AG04450 (cell line): ENCODE data around the gene WDR75. TPM values are rescaled to one million over a fixed set of nuclear protein-coding genes. Genes with fewer than 3 reads are reported as not detected.

Experiments used
- CTCF ChIA-PET: fragments of 300-600, 350-600 bp; formaldehyde crosslinking; extraction: SDS; loops from one replicate; lab custom pipeline; 2022; ENCODE audit warnings: antibody characterized with exemption, inconsistent platforms; lab: Charles Lee
- POLR2A ChIA-PET: fragments of 350-600 bp; formaldehyde crosslinking; extraction: SDS; loops from one replicate; lab custom pipeline; 2021; ENCODE audit warnings: antibody characterized with exemption, inconsistent platforms; lab: Yijun Ruan, JAX
- DNase-seq: peaks from one replicate; pipeline ENCODE4 v3.0.0-alpha.2; 2011; ENCODE audit warnings: low read depth, low spot score
- H3K27ac ChIP-seq: one replicate; pipeline ENCODE4 v1.5.1; 2012; ENCODE audit warnings: low read depth, low read length, control low read depth
- H3K27me3 ChIP-seq: one replicate; pipeline ENCODE4 v1.6.0; 2012; ENCODE audit warnings: low read length; ENCODE audit not compliant: control insufficient read depth, insufficient read depth
- H3K4me3 ChIP-seq: 2 replicates; pipeline ENCODE4 v1.5.1; 2011; ENCODE audit warnings: mild to moderate bottlenecking, low read depth, low read length, control low read depth
- H3K9me3 ChIP-seq: 2 replicates; pipeline ENCODE4 v1.5.1; 2012; ENCODE audit warnings: low read length; ENCODE audit not compliant: control insufficient read depth, insufficient read depth
- polyA plus RNA-seq: library from polyadenylated mRNA; depleted of rRNA; stranded (reverse); fragments of >200 nt; gene quantifications from 2 replicates; pipeline ENCODE4 v1.2.3, GENCODE V29; 2011
- TF ChIP-seq, protein P1 (sequence below): IDR thresholded peaks from 2 replicates; pipeline ENCODE4 v1.5.1; 2011; ENCODE audit warnings: low read depth, low read length, control low read depth, inconsistent platforms

WDR75 gene
- polyA plus RNA-seq, 1 experiment: 48.0 TPM

DNA sequence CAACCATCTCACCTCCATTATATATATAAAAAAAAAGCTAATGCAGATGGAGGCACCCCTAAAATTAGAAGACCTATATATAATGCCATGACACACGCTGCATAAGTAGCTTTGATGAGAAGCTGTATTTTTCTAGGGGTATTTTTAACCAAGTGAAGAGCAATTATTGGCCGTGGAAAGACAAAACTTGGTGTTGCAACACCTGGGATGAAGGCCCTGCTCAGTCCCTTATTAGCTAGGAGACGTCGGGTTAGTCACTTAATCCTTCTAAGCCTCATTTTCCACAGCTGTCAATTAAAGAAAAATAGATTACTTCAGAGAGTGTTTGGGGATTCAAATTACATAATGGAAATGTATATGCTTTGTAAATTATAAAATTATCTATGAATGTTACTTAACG lies 63.0 kb downstream of the WDR75 start:
- ChIA-PET CTCF (interaction anchor here (1.2 to 1.3 kb wide), 2 partner anchors 39 to 48 kb away, joined by 3 read pairs; no protein-coding TSS in a partner anchor), POLR2A (interaction anchor here (0.7 kb wide), 1 partner anchor 484 kb away, joined by 3 read pairs; no protein-coding TSS in a partner anchor)
- H3K27ac ChIP-seq: no peak overlapping the region
- no peak for DNase-seq
- TF ChIP-seq, protein P1, sequence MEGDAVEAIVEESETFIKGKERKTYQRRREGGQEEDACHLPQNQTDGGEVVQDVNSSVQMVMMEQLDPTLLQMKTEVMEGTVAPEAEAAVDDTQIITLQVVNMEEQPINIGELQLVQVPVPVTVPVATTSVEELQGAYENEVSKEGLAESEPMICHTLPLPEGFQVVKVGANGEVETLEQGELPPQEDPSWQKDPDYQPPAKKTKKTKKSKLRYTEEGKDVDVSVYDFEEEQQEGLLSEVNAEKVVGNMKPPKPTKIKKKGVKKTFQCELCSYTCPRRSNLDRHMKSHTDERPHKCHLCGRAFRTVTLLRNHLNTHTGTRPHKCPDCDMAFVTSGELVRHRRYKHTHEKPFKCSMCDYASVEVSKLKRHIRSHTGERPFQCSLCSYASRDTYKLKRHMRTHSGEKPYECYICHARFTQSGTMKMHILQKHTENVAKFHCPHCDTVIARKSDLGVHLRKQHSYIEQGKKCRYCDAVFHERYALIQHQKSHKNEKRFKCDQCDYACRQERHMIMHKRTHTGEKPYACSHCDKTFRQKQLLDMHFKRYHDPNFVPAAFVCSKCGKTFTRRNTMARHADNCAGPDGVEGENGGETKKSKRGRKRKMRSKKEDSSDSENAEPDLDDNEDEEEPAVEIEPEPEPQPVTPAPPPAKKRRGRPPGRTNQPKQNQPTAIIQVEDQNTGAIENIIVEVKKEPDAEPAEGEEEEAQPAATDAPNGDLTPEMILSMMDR: no peak
- no peaks in the 10 kb centered on the region for H3K9me3 ChIP-seq
- H3K4me3 ChIP-seq: no peak overlapping the region
- no peaks in the 10 kb centered on the region for H3K27me3 ChIP-seq

DNA sequence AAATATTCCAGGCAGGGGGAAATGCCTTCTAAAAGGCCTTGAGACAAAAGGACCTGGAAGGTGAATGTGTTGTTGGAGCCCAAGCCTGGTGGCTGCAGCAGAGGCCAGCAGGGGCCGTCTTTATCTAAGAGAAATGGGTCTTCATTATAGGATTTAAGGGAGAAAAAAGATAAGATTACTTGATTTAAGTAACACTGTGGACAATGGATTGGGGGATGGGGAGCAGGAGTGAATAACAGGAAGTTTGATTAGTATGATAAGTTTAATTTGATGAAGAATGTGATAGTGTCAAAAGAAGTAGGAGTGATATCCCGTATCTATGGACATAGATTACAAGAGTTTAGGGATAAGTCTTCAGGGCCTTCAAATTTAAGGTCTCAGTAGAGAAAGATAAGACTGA lies 64.2 kb downstream of the WDR75 start:
- TF ChIP-seq, protein P1: no peak
- no peak overlapping the region for H3K27ac ChIP-seq
- ChIA-PET POLR2A (no interaction called here), CTCF (no interaction called here)
- DNase-seq: no peak
- H3K27me3 ChIP-seq: no peaks in the 10 kb centered on the region
- no peaks in the 10 kb centered on the region for H3K9me3 ChIP-seq
- H3K4me3 ChIP-seq: no peak overlapping the region

DNA sequence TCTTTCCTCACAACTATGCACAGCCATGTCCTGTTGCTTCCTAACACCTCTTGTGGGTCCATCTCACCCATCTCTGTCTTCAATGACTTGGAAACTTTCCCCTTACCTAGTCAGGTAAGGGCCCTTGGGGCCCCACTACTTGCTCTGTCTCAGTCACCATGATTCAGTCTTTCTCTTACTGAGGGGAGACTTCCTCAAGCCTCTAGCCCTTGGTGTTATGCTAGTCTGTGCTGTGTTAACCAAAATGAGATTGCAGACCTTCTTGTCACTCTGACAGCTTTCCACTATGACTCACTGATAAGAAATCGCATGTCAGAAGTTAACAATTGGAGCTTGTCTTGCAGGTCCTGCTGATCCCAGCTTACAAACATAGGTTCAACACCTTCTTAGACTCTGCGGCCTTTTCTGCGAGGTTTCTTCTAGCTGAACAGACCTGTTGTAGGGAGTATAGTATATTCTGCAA lies 65.3 kb downstream of the WDR75 start:
- no peak overlapping the region for H3K4me3 ChIP-seq
- no peak overlapping the region for H3K27ac ChIP-seq
- ChIA-PET CTCF (no interaction called here), POLR2A (no interaction called here)
- no peaks in the 10 kb centered on the region for H3K27me3 ChIP-seq
- no peaks in the 10 kb centered on the region for H3K9me3 ChIP-seq
- DNase-seq: no peak
- TF ChIP-seq, protein P1: no peak

DNA sequence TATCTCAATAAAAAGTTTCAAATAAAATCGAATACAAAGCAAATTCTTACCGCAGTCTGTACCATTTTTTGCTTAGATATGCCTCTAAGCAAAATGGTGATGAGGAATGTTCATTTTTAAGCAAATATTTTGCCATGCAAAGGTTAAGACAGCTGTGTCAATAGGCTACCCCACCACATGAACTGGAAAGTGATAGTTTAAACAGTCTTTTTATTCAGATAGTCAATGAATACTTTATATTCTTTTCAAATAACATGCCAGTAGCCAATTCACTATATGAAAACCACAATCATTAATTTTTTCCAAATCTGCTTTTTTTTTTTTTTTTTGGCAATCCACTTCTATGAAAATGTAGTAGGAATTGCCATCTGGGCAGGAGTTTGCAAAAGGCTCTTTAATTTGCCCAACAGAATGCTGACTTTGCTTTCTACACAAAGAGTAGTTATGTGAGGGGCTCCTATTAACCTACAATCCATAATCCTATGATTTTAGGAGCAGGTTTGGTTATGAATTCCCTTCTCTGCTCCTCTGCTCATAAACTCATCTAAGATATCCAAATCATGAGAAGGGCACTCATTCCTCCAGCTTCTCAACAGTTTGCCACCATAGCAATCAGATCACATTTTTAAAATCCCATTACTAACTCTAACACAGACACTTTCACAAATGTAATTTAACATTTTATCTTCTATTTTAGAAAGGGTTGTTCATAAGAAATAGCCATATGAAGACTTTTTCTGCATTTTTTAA lies 70.1 kb downstream of the WDR75 start:
- CTCF ChIA-PET: no interaction called here
- Histone ChIP-seq H3K27me3 (no peaks in the 10 kb centered on the region), H3K4me3 (no peak overlapping the region), H3K9me3 (no peaks in the 10 kb centered on the region), H3K27ac (no peak overlapping the region)
- POLR2A ChIA-PET: no interaction called here
- TF ChIP-seq, protein P1: no peak
- DNase-seq: no peak

DNA sequence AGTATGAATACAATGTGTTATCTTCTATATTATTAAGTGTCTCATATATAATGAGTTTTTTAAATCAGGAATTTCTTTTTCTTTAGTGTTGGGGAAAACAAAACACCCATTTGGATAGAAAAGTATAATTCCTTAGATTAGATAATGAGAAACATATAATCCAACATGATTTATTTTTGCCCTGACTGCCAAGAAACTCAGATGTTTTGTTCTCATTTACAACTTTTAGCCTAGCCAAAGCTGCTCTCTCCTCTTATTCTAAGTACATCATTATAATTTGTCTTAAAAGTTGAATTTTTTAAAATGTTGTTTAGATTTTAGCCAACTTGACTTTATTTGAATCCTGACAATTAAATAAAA lies 70.7 kb downstream of the WDR75 start:
- Histone ChIP-seq H3K9me3 (no peaks in the 10 kb centered on the region), H3K27me3 (no peaks in the 10 kb centered on the region), H3K27ac (no peak overlapping the region), H3K4me3 (no peak overlapping the region)
- TF ChIP-seq, protein P1: no peak
- ChIA-PET POLR2A (no interaction called here), CTCF (no interaction called here)
- DNase-seq: no peak
